ENCODE results near the gene PPP4R1. TPM values are rescaled to one million over a fixed set of nuclear protein-coding genes. Genes with fewer than 3 reads are reported as not detected.

The PPP4R1 gene
- total RNA-seq, 1 experiment from 2014 or later: 71.1 TPM

DNA sequence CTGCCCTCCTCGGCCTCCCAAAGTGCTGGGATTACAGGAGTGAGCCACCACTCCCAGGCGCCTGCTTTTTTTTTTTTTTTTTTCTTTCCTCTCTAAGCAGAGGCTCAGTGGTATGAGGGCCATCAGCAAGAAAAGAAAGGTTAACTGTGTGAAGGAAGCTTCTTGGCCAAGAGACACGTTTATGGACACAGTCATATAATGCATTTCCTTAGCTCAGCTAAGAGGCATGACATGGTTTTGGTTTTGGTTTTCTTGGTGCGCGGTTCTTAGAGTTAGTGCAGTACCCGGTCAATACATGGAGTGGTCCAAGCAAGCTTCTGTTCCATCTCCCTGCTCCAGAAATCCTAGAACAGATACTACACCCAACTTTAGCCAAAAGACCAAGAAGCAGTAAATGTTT is 96.5 kb downstream of the PPP4R1 start:
- Mint-ChIP-seq H3K4me1 (peaks cover 1% of the 10 kb centered on the region), H3K27me3 (ENCODE audit: low read depth) (no peaks in the 10 kb centered on the region), H3K27ac (no peak overlapping the region), H3K9me3 (no peaks in the 10 kb centered on the region), H3K4me3 (no peak overlapping the region), H3K36me3 (peaks cover 31% of the 10 kb centered on the region)
- POLR2A ChIA-PET: no interaction called here
- no peak for TF ChIP-seq SOX15 (CRISPR knock-in tag; IDR thresholded peaks at IDR 0.05)
- no peak for TF ChIP-seq TCF7 (CRISPR knock-in tag; IDR thresholded peaks at IDR 0.05; ENCODE audit: low read depth)
- no peak for TF ChIP-seq NR3C1 (CRISPR knock-in tag; conservative IDR thresholded peaks at IDR 0.05; ENCODE audit: low read depth)
- TF ChIP-seq, protein P1, sequence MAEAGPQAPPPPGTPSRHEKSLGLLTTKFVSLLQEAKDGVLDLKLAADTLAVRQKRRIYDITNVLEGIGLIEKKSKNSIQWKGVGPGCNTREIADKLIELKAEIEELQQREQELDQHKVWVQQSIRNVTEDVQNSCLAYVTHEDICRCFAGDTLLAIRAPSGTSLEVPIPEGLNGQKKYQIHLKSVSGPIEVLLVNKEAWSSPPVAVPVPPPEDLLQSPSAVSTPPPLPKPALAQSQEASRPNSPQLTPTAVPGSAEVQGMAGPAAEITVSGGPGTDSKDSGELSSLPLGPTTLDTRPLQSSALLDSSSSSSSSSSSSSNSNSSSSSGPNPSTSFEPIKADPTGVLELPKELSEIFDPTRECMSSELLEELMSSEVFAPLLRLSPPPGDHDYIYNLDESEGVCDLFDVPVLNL (CRISPR knock-in tag; IDR thresholded peaks at IDR 0.05; ENCODE audit: borderline replicate concordance, low read depth): no peak
- TF ChIP-seq ZNF317 (CRISPR knock-in tag; IDR thresholded peaks at IDR 0.05; ENCODE audit: borderline replicate concordance, low read depth): no peak
- TF ChIP-seq, protein P2, sequence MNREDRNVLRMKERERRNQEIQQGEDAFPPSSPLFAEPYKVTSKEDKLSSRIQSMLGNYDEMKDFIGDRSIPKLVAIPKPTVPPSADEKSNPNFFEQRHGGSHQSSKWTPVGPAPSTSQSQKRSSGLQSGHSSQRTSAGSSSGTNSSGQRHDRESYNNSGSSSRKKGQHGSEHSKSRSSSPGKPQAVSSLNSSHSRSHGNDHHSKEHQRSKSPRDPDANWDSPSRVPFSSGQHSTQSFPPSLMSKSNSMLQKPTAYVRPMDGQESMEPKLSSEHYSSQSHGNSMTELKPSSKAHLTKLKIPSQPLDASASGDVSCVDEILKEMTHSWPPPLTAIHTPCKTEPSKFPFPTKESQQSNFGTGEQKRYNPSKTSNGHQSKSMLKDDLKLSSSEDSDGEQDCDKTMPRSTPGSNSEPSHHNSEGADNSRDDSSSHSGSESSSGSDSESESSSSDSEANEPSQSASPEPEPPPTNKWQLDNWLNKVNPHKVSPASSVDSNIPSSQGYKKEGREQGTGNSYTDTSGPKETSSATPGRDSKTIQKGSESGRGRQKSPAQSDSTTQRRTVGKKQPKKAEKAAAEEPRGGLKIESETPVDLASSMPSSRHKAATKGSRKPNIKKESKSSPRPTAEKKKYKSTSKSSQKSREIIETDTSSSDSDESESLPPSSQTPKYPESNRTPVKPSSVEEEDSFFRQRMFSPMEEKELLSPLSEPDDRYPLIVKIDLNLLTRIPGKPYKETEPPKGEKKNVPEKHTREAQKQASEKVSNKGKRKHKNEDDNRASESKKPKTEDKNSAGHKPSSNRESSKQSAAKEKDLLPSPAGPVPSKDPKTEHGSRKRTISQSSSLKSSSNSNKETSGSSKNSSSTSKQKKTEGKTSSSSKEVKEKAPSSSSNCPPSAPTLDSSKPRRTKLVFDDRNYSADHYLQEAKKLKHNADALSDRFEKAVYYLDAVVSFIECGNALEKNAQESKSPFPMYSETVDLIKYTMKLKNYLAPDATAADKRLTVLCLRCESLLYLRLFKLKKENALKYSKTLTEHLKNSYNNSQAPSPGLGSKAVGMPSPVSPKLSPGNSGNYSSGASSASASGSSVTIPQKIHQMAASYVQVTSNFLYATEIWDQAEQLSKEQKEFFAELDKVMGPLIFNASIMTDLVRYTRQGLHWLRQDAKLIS (CRISPR knock-in tag; IDR thresholded peaks at IDR 0.05; ENCODE audit: borderline replicate concordance): no peak
- no peak for TF ChIP-seq ZNF263 (CRISPR knock-in tag; IDR thresholded peaks at IDR 0.05; ENCODE audit: low read depth)
- TF ChIP-seq, protein P3, sequence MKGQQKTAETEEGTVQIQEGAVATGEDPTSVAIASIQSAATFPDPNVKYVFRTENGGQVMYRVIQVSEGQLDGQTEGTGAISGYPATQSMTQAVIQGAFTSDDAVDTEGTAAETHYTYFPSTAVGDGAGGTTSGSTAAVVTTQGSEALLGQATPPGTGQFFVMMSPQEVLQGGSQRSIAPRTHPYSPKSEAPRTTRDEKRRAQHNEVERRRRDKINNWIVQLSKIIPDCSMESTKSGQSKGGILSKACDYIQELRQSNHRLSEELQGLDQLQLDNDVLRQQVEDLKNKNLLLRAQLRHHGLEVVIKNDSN (CRISPR knock-in tag; IDR thresholded peaks at IDR 0.05): no peak
- no peak for TF ChIP-seq MLX (CRISPR knock-in tag; IDR thresholded peaks at IDR 0.05)
- TF ChIP-seq, protein P4, sequence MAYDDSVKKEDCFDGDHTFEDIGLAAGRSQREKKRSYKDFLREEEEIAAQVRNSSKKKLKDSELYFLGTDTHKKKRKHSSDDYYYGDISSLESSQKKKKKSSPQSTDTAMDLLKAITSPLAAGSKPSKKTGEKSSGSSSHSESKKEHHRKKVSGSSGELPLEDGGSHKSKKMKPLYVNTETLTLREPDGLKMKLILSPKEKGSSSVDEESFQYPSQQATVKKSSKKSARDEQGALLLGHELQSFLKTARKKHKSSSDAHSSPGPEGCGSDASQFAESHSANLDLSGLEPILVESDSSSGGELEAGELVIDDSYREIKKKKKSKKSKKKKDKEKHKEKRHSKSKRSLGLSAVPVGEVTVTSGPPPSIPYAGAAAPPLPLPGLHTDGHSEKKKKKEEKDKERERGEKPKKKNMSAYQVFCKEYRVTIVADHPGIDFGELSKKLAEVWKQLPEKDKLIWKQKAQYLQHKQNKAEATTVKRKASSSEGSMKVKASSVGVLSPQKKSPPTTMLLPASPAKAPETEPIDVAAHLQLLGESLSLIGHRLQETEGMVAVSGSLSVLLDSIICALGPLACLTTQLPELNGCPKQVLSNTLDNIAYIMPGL (CRISPR knock-in tag; IDR thresholded peaks at IDR 0.05): no peak
- ATAC-seq (no peak), DNase-seq (ENCODE audit: low spot score) (no peak)
- CTCF ChIA-PET: interaction anchor here (1.0 to 2.9 kb wide), 2 partner anchors 144 to 152 kb away, joined by 3 to 20 read pairs; no protein-coding TSS in a partner anchor

- ChIA-PET CTCF (interaction anchor here (0.6 to 2.9 kb wide), 19 partner anchors 9 to 716 kb away, joined by 3 to 20 read pairs (median 3); partner anchors contain the start of gene TWSG1), POLR2A (no interaction called here)
- Mint-ChIP-seq H3K27ac (0 out of 2 replicates have a peak overlapping the region, but pooled peaks have one; percentile 53), H3K9me3 (no peaks in the 10 kb centered on the region), H3K36me3 (peaks cover 18% of the 10 kb centered on the region), H3K4me3 (no peak overlapping the region), H3K27me3 (ENCODE audit: low read depth) (no peaks in the 10 kb centered on the region), H3K4me1 (peaks cover 10% of the 10 kb centered on the region)
- no peak for TF ChIP-seq STAT6 (CRISPR knock-in tag; conservative IDR thresholded peaks at IDR 0.05; ENCODE audit: low read depth)
- TF ChIP-seq, protein P5, sequence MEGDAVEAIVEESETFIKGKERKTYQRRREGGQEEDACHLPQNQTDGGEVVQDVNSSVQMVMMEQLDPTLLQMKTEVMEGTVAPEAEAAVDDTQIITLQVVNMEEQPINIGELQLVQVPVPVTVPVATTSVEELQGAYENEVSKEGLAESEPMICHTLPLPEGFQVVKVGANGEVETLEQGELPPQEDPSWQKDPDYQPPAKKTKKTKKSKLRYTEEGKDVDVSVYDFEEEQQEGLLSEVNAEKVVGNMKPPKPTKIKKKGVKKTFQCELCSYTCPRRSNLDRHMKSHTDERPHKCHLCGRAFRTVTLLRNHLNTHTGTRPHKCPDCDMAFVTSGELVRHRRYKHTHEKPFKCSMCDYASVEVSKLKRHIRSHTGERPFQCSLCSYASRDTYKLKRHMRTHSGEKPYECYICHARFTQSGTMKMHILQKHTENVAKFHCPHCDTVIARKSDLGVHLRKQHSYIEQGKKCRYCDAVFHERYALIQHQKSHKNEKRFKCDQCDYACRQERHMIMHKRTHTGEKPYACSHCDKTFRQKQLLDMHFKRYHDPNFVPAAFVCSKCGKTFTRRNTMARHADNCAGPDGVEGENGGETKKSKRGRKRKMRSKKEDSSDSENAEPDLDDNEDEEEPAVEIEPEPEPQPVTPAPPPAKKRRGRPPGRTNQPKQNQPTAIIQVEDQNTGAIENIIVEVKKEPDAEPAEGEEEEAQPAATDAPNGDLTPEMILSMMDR (IDR thresholded peaks at IDR 0.05): peak; percentile 75
- no peak for TF ChIP-seq ZNF396 (CRISPR knock-in tag; IDR thresholded peaks at IDR 0.05; ENCODE audit: borderline replicate concordance)
- ATAC-seq: peak; percentile 30; the same call in 1 of the 2 replicates
- no peak for DNase-seq (ENCODE audit: low spot score)
Measured at GRCh38 chr18:9516437-9517064, 97.8 kb downstream of the PPP4R1 start.
